GM12875 (cell line): ENCODE data around the gene P2RX1.

Experiments used
- H3K4me3 ChIP-seq: one replicate; pipeline ENCODE4 v1.5.1; 2011; ENCODE audit warnings: low read depth, low read length, control low read depth
- TF ChIP-seq, protein P1 (sequence below): IDR thresholded peaks from 2 replicates; pipeline ENCODE4 v1.5.1; 2011; ENCODE audit warnings: low read depth, mild to moderate bottlenecking, control low read depth, inconsistent platforms, low read length, moderate library complexity, borderline replicate concordance; ENCODE audit not compliant: insufficient read depth

P2RX1 gene

GRCh38 chr17:3887804-3888203 lies 28.5 kb downstream of the P2RX1 start:
- no peak overlapping the region for H3K4me3 ChIP-seq

DNA sequence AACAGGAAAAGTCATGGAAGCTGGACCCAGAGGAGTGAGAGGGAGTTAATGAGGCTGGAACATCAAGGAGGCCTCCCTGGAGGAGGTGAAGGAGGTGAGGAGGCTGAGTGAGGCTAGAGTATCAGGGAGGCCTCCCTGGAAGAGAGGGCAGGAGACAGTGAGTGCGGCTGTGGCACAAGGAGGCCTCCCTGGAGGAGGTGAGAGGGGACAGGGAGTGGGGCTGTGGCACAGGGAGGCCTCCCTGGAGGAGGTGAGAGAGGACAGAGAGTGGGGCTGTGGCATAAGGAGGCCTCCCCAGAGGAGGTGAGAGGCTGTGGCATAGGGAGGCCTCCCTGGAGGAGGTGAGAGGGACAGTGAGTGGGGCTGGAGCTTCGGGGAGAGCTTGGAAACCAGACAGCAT lies 28.9 kb downstream of the P2RX1 start:
- H3K4me3 ChIP-seq = no peak overlapping the region
- TF ChIP-seq, protein P1, sequence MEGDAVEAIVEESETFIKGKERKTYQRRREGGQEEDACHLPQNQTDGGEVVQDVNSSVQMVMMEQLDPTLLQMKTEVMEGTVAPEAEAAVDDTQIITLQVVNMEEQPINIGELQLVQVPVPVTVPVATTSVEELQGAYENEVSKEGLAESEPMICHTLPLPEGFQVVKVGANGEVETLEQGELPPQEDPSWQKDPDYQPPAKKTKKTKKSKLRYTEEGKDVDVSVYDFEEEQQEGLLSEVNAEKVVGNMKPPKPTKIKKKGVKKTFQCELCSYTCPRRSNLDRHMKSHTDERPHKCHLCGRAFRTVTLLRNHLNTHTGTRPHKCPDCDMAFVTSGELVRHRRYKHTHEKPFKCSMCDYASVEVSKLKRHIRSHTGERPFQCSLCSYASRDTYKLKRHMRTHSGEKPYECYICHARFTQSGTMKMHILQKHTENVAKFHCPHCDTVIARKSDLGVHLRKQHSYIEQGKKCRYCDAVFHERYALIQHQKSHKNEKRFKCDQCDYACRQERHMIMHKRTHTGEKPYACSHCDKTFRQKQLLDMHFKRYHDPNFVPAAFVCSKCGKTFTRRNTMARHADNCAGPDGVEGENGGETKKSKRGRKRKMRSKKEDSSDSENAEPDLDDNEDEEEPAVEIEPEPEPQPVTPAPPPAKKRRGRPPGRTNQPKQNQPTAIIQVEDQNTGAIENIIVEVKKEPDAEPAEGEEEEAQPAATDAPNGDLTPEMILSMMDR = no peak

More at GRCh38 chr17:3887804-3888203, 28.5 kb downstream of the P2RX1 start:
- TF ChIP-seq, protein P1 = no peak

GRCh38 chr17:3886776-3887175 lies 29.5 kb downstream of the P2RX1 start:
- TF ChIP-seq, protein P1 = no peak
- no peak overlapping the region for H3K4me3 ChIP-seq

DNA sequence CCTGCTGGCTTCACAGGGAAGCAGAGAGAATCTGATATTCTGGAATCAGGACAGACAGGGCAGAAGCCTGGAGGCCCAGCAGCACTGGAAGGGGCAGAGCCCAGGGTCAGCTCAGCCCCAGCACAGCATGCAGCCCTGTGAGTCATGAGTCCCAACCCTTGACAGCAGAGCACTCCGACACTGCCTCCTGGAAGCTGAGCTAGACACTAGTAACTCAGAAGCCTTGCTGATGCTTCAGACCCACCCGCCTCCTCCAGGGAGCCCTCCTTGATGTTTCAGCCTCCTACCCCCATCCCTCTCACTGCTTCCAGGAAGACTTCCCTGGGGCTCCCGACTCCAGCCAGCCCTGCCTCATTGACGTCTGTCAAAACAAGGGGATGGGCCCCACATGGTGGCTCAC lies 30.3 kb downstream of the P2RX1 start:
- TF ChIP-seq, protein P1 = no peak
- no peak overlapping the region for H3K4me3 ChIP-seq

- TF ChIP-seq, protein P1 = no peak
- H3K4me3 ChIP-seq = no peak overlapping the region
These were observed 31.0 kb downstream of the P2RX1 start for GRCh38 chr17:3885271-3885670.

GRCh38 chr17:3884188-3884587 lies 32.1 kb downstream of the P2RX1 start:
- TF ChIP-seq, protein P1 = no peak

GRCh38 chr17:3882276-3882675 lies 34.0 kb downstream of the P2RX1 start:
- H3K4me3 ChIP-seq = no peak overlapping the region
- TF ChIP-seq, protein P1 = no peak

More at GRCh38 chr17:3884188-3884587, 32.1 kb downstream of the P2RX1 start:
- no peak overlapping the region for H3K4me3 ChIP-seq
